ENCODE data around the gene LRMDA.

Gene LRMDA

GRCh38 chr10:75889051-75889450 lies 457.6 kb downstream of the LRMDA start:
- DNase-seq, result no peak

GRCh38 chr10:75894761-75895160 lies 463.3 kb downstream of the LRMDA start:
- DNase-seq, result no peak

GRCh38 chr10:75895259-75895658 lies 463.8 kb downstream of the LRMDA start:
- no peak for DNase-seq

DNA sequence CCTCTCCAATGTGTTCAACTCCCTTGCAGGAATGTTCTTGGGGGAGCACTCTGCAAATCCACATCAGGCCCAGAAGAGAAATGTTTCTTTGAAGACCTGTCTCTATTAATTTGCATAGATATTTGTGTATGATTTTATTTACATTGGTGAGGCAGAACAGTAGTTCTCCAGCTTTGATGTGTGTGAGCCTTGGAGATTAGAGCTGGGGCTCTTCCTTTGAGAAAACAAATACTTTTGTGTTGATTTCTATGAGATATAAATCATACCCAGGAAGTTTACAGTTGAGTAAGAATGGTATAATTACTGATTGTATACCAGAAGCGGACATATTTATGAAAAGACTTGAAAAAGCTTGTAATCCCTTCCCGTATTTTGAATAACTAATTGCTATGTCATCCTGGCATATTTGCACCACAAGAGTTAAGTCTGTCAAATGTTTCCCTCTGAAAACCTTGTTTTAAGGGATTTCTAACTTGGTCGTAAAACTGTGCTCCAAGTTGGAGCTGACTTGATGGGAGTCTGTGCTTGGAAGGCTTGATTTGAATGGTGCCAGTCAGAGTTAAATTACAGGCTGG lies 468.5 kb downstream of the LRMDA start:
- no peak for DNase-seq

GRCh38 chr10:75902816-75903215 lies 471.4 kb downstream of the LRMDA start:
- DNase-seq, result no peak

- DNase-seq, result peak; percentile 85
Measured at GRCh38 chr10:75904499-75905283, 473.3 kb downstream of the LRMDA start.

- peak; percentile 10 for DNase-seq
Measured at GRCh38 chr10:75905490-75905889, 474.1 kb downstream of the LRMDA start.

DNA sequence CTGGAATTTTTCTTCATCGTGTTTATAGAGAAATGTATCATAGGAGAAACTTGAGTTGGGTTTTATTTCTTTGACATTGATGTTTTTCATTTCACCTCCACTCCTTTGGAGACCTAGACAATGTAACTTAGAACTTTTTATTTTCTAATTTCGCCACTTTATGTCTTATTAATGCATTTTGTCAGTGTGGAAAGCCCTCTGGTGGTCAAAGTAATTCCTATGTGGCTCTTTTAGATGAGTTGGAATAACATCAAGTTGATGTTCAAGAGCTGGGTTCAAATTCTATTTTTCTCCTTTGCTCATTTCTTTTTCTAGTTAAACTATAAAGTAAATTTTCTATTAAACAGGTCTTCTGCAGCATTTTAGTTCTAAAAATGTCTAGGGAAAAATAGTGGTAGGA lies 478.6 kb downstream of the LRMDA start:
- peak; percentile 48 for DNase-seq

GRCh38 chr10:75911426-75911825 lies 480.0 kb downstream of the LRMDA start:
- DNase-seq, result no peak

DNA sequence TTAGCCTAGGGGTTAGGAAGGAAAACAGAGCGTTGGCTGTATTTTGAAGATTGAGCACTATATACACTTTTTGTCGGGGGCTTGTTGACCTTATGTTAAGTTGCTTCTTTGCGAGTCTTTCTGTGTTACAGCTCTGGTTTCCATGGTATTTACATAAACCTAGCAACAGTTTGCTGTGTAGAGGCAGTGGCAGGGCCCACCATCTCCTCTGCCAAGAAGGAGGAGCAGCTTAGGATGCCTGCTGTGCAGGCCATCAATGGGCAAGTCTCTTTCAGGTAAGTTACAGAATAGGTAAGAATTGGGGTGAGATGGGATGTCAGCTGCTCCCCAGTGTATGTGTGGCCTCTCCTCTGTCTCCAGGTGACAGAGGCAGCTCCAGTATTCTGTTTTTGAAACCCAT lies 485.5 kb downstream of the LRMDA start:
- no peak for DNase-seq

DNA sequence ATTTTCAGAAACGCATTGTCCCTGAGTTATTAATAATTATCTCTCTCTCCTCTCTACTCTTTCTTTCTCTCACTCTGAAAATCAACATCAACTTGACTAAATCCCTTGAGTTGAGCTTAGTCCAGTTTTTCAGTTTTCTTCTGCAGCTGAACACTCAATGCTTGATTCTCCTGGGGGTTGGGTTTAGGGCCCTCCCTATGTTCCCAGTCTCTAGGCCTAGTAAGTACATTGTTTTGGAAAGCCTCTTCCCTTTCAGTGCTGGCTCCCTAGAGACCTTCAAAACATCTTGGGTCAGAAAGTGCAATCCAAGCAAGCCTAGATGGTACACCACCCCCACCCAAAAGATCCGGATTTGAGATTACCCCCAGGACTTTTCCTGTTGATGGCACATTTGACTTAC lies 488.5 kb downstream of the LRMDA start:
- no peak for DNase-seq

- no peak for DNase-seq
Measured at GRCh38 chr10:75922435-75922834, 491.0 kb downstream of the LRMDA start.

- peak; percentile 15 for DNase-seq
Measured at GRCh38 chr10:75924309-75924902, 493.0 kb downstream of the LRMDA start.

DNA sequence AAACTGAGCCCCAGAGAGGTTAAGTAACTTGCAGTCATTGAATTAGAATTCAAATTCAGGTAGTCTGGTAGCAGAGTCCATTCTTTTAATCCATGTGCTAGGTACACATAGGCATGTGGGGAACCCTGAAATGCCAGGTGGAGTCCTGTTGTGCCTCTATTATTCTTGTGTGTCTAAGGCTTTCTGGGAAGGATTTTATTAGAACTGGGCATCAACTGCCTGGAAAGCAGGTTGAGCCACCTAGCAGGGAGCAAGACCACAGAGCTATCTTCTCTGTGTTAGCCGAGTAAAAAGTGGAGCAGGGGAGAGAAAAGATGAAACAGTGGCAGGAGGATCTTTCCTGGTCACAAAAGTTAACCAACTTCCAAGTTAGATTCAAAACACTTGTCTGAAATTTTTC lies 494.6 kb downstream of the LRMDA start:
- no peak for DNase-seq

- no peak for DNase-seq
Measured at GRCh38 chr10:75926763-75927162, 495.3 kb downstream of the LRMDA start.

GRCh38 chr10:75928231-75928630 lies 496.8 kb downstream of the LRMDA start:
- DNase-seq, result no peak

DNA sequence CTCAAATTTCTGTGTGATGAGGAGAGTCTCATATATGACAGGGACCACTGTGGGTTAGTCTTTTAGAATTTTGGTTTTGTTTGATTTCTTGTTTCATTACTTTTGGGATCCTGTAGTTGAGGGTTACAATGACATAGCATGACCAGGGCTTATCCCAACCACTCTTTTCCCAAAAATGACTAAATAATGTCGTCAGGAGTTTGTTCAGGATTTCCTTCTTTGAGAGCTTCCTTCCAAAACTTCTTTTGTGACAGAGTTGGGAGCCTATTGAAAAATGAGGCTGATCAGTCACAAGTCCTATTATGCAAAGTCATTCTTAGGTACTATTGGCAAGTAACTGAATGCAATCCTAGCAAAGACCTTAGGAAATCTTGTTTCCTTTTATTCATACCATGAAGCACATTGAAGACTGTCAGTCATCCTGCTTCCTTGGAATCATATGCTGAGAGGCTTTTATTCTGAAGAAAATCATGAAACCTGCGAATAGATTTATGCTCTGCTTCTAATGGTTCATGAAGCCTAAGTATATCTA lies 498.3 kb downstream of the LRMDA start:
- DNase-seq, result no peak

- peak; percentile 25 for DNase-seq
Measured at GRCh38 chr10:75932921-75933320, 501.5 kb downstream of the LRMDA start.

- no peak for DNase-seq
Measured at GRCh38 chr10:75935240-75935639, 503.8 kb downstream of the LRMDA start.

DNA sequence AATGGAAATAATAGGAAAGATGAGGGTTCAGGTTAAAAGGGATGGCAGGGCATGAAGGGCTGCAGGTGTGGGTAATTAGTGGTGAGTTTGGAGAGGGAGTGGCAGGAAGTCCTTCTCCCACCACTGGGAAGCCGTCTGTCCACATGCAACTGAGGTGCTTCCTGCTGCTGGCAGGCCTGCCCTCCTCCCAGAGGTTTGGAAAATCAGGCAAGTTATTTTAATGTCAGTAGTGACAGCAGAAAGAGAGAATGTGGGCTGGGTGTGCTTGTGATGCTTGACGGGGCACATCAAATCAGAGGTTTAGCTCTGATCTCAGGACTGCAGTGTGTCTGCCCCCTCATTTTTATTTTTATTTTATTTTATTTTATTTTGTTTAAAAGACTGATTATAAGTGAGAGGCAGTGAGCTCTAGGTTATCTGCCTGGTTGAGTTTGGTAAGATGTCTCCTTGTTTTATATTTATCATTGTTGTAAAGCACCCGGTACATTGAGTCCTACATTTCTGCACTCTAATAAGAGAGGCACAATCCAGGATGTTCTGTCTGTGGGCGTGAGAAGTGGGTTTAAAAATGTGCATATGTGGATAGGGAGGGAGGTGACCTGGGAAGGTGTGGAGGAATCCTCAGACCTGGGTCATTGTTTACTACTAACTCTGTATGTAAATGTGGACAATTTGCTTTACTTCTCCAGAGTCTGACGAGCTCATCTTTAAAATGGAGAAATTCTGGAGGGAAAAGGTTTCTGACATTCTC lies 504.4 kb downstream of the LRMDA start:
- DNase-seq, result no peak

DNA sequence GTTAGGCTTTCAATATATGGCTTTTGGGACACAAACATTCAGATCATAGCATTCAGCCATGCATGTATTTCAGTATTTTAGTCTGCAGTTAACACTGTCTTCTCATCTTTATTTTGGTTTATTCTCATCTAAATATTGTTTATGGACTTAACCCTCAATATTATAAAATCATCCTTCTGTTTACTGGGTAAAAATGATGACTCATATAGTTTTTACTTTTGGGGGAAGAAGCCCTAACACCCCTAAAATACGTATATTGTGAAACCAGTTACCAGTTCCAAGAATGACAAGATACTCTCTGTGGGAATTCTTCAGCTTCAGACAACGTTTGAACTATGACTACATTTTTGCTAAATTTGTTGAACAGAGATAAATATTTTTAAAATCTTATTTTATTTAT lies 505.4 kb downstream of the LRMDA start:
- no peak for DNase-seq

GRCh38 chr10:75937823-75938222 lies 506.4 kb downstream of the LRMDA start:
- no peak for DNase-seq

GRCh38 chr10:75938380-75939122 lies 507.1 kb downstream of the LRMDA start:
- no peak for DNase-seq
